ENCODE results near the gene RBMX. TPM values are rescaled to one million over a fixed set of nuclear protein-coding genes. Genes with fewer than 3 reads are reported as not detected.
A peak's percentile ranks its signal among the peaks of the same experiment; 100 is the strongest.

Gene RBMX
- total and polyA plus RNA-seq, 2 experiments from 2014 or later, result 337 to 601 TPM

DNA sequence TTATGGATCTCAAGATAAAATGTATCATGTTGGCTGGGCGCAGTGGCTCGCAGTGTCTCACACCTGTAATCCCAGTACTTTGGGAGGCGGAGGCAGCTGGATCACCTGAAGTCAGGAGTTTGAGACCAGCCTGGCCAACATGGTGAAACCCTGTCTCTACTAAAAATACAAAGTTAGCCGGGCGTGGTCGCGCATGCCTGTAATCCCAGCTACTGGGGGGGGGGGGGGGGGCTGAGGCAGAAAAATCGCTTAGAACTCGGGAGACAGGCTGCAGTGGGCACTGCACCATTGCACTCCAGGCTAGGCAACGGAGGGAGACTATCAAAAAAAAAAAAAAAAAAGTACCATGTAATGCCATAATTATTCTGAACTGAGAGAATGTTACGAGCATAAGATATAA lies 2.1 kb downstream of the RBMX start:
- Histone ChIP-seq H3K27me3 (ENCODE audit: insufficient read depth) (no peaks in the 10 kb centered on the region), H3K9me2 (ENCODE audit: insufficient read depth) (no peaks in the 10 kb centered on the region), H3K4me3 (peak overlapping the region; percentile 91), H3K27ac (ENCODE audit: low read depth) (no peak overlapping the region), H4K20me1 (replicated peaks; ENCODE audit: insufficient read depth) (peaks cover 19% of the 10 kb centered on the region), H3K79me2 (replicated peaks; ENCODE audit: insufficient read depth) (peaks cover 67% of the 10 kb centered on the region), H2AFZ (no peak overlapping the region), H3K4me1 (ENCODE audit: insufficient read depth) (no peaks in the 10 kb centered on the region; the same call in 1 of the 2 replicates), H3K4me2 (peak overlapping the region; percentile 86), H3K36me3 (ENCODE audit: insufficient read depth) (peaks cover 45% of the 10 kb centered on the region), H3F3A (replicated peaks; ENCODE audit: low read depth) (peaks cover 6% of the 10 kb centered on the region; the same call in 1 of the 2 replicates)
- ATAC-seq, result no peak
- H3K36me3 Mint-ChIP-seq (ENCODE audit: low read depth), result peaks cover 71% of the 10 kb centered on the region
- peaks cover 9% of the 10 kb centered on the region for H3K9me3 Mint-ChIP-seq
- peaks cover 10% of the 10 kb centered on the region; the same call in 2 of the 3 replicates for H3K4me1 Mint-ChIP-seq
- H3K27ac Mint-ChIP-seq, result no peak overlapping the region
- TF ChIP-seq, protein P1, sequence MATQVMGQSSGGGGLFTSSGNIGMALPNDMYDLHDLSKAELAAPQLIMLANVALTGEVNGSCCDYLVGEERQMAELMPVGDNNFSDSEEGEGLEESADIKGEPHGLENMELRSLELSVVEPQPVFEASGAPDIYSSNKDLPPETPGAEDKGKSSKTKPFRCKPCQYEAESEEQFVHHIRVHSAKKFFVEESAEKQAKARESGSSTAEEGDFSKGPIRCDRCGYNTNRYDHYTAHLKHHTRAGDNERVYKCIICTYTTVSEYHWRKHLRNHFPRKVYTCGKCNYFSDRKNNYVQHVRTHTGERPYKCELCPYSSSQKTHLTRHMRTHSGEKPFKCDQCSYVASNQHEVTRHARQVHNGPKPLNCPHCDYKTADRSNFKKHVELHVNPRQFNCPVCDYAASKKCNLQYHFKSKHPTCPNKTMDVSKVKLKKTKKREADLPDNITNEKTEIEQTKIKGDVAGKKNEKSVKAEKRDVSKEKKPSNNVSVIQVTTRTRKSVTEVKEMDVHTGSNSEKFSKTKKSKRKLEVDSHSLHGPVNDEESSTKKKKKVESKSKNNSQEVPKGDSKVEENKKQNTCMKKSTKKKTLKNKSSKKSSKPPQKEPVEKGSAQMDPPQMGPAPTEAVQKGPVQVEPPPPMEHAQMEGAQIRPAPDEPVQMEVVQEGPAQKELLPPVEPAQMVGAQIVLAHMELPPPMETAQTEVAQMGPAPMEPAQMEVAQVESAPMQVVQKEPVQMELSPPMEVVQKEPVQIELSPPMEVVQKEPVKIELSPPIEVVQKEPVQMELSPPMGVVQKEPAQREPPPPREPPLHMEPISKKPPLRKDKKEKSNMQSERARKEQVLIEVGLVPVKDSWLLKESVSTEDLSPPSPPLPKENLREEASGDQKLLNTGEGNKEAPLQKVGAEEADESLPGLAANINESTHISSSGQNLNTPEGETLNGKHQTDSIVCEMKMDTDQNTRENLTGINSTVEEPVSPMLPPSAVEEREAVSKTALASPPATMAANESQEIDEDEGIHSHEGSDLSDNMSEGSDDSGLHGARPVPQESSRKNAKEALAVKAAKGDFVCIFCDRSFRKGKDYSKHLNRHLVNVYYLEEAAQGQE (IDR thresholded peaks at IDR 0.05; ENCODE audit: unreplicated experiment), result no peak
- no peak for TF ChIP-seq JUNB (IDR thresholded peaks at IDR 0.05; ENCODE audit: unreplicated experiment)
- TF ChIP-seq NANOG (IDR thresholded peaks at IDR 0.05; ENCODE audit: borderline replicate concordance), result no peak
- TF ChIP-seq CREB1 (CRISPR knock-in tag; IDR thresholded peaks at IDR 0.05; ENCODE audit: low read depth), result no peak
- TF ChIP-seq EZH2phosphoT487 (IDR thresholded peaks at IDR 0.05; ENCODE audit: unreplicated experiment), result no peak
- TF ChIP-seq, protein P2, sequence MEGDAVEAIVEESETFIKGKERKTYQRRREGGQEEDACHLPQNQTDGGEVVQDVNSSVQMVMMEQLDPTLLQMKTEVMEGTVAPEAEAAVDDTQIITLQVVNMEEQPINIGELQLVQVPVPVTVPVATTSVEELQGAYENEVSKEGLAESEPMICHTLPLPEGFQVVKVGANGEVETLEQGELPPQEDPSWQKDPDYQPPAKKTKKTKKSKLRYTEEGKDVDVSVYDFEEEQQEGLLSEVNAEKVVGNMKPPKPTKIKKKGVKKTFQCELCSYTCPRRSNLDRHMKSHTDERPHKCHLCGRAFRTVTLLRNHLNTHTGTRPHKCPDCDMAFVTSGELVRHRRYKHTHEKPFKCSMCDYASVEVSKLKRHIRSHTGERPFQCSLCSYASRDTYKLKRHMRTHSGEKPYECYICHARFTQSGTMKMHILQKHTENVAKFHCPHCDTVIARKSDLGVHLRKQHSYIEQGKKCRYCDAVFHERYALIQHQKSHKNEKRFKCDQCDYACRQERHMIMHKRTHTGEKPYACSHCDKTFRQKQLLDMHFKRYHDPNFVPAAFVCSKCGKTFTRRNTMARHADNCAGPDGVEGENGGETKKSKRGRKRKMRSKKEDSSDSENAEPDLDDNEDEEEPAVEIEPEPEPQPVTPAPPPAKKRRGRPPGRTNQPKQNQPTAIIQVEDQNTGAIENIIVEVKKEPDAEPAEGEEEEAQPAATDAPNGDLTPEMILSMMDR (conservative IDR thresholded peaks at IDR 0.05; ENCODE audit: low read depth in 2 of 2), result no peak
- TF ChIP-seq ZNF331 (CRISPR knock-in tag; IDR thresholded peaks at IDR 0.05; ENCODE audit: low read depth), result no peak
- TF ChIP-seq POLR2AphosphoS5 (IDR thresholded peaks at IDR 0.05; ENCODE audit: low read depth), result no peak
- no peak for TF ChIP-seq STAT1 (IDR thresholded peaks at IDR 0.05; ENCODE audit: unreplicated experiment)
- TF ChIP-seq, protein P3, sequence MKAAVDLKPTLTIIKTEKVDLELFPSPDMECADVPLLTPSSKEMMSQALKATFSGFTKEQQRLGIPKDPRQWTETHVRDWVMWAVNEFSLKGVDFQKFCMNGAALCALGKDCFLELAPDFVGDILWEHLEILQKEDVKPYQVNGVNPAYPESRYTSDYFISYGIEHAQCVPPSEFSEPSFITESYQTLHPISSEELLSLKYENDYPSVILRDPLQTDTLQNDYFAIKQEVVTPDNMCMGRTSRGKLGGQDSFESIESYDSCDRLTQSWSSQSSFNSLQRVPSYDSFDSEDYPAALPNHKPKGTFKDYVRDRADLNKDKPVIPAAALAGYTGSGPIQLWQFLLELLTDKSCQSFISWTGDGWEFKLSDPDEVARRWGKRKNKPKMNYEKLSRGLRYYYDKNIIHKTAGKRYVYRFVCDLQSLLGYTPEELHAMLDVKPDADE (IDR thresholded peaks at IDR 0.05), result no peak
- no peak for TF ChIP-seq EZH2 (IDR thresholded peaks at IDR 0.05; ENCODE audit: low read depth, unreplicated experiment)
- no peak for TF ChIP-seq ZNF114 (CRISPR knock-in tag; IDR thresholded peaks at IDR 0.05)
- TF ChIP-seq, protein P4, sequence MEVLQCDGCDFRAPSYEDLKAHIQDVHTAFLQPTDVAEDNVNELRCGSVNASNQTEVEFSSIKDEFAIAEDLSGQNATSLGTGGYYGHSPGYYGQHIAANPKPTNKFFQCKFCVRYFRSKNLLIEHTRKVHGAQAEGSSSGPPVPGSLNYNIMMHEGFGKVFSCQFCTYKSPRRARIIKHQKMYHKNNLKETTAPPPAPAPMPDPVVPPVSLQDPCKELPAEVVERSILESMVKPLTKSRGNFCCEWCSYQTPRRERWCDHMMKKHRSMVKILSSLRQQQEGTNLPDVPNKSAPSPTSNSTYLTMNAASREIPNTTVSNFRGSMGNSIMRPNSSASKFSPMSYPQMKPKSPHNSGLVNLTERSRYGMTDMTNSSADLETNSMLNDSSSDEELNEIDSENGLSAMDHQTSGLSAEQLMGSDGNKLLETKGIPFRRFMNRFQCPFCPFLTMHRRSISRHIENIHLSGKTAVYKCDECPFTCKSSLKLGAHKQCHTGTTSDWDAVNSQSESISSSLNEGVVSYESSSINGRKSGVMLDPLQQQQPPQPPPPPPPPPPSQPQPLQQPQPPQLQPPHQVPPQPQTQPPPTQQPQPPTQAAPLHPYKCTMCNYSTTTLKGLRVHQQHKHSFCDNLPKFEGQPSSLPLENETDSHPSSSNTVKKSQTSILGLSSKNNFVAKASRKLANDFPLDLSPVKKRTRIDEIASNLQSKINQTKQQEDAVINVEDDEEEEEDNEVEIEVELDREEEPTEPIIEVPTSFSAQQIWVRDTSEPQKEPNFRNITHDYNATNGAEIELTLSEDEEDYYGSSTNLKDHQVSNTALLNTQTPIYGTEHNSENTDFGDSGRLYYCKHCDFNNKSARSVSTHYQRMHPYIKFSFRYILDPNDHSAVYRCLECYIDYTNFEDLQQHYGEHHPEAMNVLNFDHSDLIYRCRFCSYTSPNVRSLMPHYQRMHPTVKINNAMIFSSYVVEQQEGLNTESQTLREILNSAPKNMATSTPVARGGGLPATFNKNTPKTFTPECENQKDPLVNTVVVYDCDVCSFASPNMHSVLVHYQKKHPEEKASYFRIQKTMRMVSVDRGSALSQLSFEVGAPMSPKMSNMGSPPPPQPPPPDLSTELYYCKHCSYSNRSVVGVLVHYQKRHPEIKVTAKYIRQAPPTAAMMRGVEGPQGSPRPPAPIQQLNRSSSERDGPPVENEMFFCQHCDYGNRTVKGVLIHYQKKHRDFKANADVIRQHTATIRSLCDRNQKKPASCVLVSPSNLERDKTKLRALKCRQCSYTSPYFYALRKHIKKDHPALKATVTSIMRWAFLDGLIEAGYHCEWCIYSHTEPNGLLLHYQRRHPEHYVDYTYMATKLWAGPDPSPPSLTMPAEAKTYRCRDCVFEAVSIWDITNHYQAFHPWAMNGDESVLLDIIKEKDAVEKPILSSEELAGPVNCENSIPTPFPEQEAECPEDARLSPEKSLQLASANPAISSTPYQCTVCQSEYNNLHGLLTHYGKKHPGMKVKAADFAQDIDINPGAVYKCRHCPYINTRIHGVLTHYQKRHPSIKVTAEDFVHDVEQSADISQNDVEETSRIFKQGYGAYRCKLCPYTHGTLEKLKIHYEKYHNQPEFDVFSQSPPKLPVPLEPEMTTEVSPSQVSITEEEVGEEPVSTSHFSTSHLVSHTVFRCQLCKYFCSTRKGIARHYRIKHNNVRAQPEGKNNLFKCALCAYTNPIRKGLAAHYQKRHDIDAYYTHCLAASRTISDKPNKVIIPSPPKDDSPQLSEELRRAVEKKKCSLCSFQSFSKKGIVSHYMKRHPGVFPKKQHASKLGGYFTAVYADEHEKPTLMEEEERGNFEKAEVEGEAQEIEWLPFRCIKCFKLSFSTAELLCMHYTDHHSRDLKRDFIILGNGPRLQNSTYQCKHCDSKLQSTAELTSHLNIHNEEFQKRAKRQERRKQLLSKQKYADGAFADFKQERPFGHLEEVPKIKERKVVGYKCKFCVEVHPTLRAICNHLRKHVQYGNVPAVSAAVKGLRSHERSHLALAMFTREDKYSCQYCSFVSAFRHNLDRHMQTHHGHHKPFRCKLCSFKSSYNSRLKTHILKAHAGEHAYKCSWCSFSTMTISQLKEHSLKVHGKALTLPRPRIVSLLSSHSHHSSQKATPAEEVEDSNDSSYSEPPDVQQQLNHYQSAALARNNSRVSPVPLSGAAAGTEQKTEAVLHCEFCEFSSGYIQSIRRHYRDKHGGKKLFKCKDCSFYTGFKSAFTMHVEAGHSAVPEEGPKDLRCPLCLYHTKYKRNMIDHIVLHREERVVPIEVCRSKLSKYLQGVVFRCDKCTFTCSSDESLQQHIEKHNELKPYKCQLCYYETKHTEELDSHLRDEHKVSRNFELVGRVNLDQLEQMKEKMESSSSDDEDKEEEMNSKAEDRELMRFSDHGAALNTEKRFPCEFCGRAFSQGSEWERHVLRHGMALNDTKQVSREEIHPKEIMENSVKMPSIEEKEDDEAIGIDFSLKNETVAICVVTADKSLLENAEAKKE (CRISPR knock-in tag; IDR thresholded peaks at IDR 0.05), result no peak
- DNase-seq (ENCODE audit: low spot score), result no peak
- peak overlapping the region; percentile 98 for H3K4me3 Mint-ChIP-seq
- H3K27me3 Mint-ChIP-seq (ENCODE audit: insufficient read depth, low read depth, poor library complexity), result peaks cover 17% of the 10 kb centered on the region
